Neural cell (in vitro differentiated cells): ENCODE results near the gene ACOD1. TPM values are rescaled to one million over a fixed set of nuclear protein-coding genes. Genes with fewer than 3 reads are reported as not detected.

Experiments
- H2AFZ ChIP-seq: fragments of 200-600, 300-800 bp; sonication (generic), shearing (Covaris generic); 2 replicates; pipeline ENCODE4 v1.6.0; 2014; ENCODE audit warnings: low read depth, mild to moderate bottlenecking, antibody characterized with exemption, low read length, moderate library complexity
- H3F3A ChIP-seq: fragments of 200-600 bp; shearing (Covaris generic); 2 replicates; pipeline ENCODE4 v1.6.1; 2016; ENCODE audit warnings: mild to moderate bottlenecking, moderate library complexity, mixed read lengths, antibody characterized with exemption, low read length; ENCODE audit not compliant: insufficient read depth, poor library complexity, severe bottlenecking
- H3K27ac ChIP-seq: fragments of 200-600, 300-800 bp; sonication (generic), shearing (Covaris generic); 2 replicates; pipeline ENCODE4 v1.5.1; 2014; ENCODE audit warnings: mild to moderate bottlenecking, low read length, moderate library complexity
- H3K27me3 ChIP-seq: fragments of 300-800, 200-600 bp; sonication (generic), shearing (Covaris generic); 2 replicates; pipeline ENCODE4 v1.6.0; 2014; ENCODE audit warnings: mild to moderate bottlenecking, low read depth, low read length, moderate library complexity; ENCODE audit not compliant: insufficient read depth
- H3K36me3 ChIP-seq: fragments of 300-800, 200-600 bp; sonication (generic), shearing (Covaris generic); 2 replicates; pipeline ENCODE4 v1.5.1; 2014; ENCODE audit warnings: mild to moderate bottlenecking, antibody characterized with exemption, low read length, moderate library complexity; ENCODE audit not compliant: insufficient read depth
- H3K4me2 ChIP-seq: fragments of 300-800, 200-600 bp; sonication (generic), shearing (Covaris generic); 2 replicates; pipeline ENCODE4 v1.6.0; 2014; ENCODE audit warnings: mild to moderate bottlenecking, low read length
- H3K4me3 ChIP-seq: fragments of 300-800, 200-600 bp; sonication (generic), shearing (Covaris generic); 2 replicates; pipeline ENCODE4 v1.5.1; 2014; ENCODE audit warnings: mild to moderate bottlenecking, low read length, moderate library complexity
- H3K79me2 ChIP-seq: fragments of 200-600 bp; shearing (Covaris generic); replicated peaks from 2 replicates; pipeline ENCODE4 v1.6.0; 2014; ENCODE audit warnings: mild to moderate bottlenecking, low read length, moderate library complexity; ENCODE audit not compliant: insufficient read depth
- H3K9ac ChIP-seq: fragments of 300-800, 200-600 bp; sonication (generic), shearing (Covaris generic); 2 replicates; pipeline ENCODE4 v1.6.1; 2016; ENCODE audit warnings: mild to moderate bottlenecking, low read length, mixed read lengths
- H3K9me2 ChIP-seq: fragments of 200-600 bp; shearing (Covaris generic); 2 replicates; pipeline ENCODE4 v1.6.1; 2016; ENCODE audit warnings: mild to moderate bottlenecking, low read length, mixed read lengths; ENCODE audit not compliant: insufficient read depth
- H3K9me3 ChIP-seq: fragments of 200-600, 300-800 bp; sonication (generic), shearing (Covaris generic); 2 replicates; pipeline ENCODE4 v1.6.1; 2016; ENCODE audit warnings: mild to moderate bottlenecking, mixed run types, low read length, moderate library complexity, mixed read lengths
- H4K20me1 ChIP-seq: fragments of 200-600 bp; shearing (Covaris generic); 2 replicates; pipeline ENCODE4 v1.6.1; 2016; ENCODE audit warnings: mild to moderate bottlenecking, mixed run types; ENCODE audit not compliant: insufficient read depth
- EP300 ChIP-seq: fragments of 450-650 bp; conservative IDR thresholded peaks from 2 replicates; pipeline ENCODE4 v1.6.1; 2014; ENCODE audit warnings: antibody characterized with exemption, mild to moderate bottlenecking, moderate library complexity; ENCODE audit not compliant: poor library complexity, severe bottlenecking
- EZH2 ChIP-seq: fragments of 200-600, 300-800 bp; shearing (Covaris generic), sonication (generic); IDR thresholded peaks from 2 replicates; pipeline ENCODE4 v1.6.1; 2014; ENCODE audit warnings: antibody characterized with exemption, low read length, borderline replicate concordance, mild to moderate bottlenecking; ENCODE audit not compliant: insufficient read depth, poor library complexity, severe bottlenecking
- MXI1 ChIP-seq: fragments of 450-650 bp; conservative IDR thresholded peaks from 2 replicates; pipeline ENCODE4 v1.6.1; 2014; ENCODE audit warnings: antibody characterized with exemption, mild to moderate bottlenecking; ENCODE audit not compliant: poor library complexity, severe bottlenecking
- POLR2AphosphoS5 ChIP-seq: IDR thresholded peaks from 2 replicates; pipeline ENCODE4 v1.6.1; 2012
- RAD21 ChIP-seq: fragments of 450-650 bp; conservative IDR thresholded peaks from 2 replicates; pipeline ENCODE4 v1.6.1; 2014; ENCODE audit warnings: antibody characterized with exemption, mild to moderate bottlenecking, moderate library complexity
- SMC3 ChIP-seq: fragments of 450-650 bp; conservative IDR thresholded peaks from 2 replicates; pipeline ENCODE4 v1.6.1; 2014; ENCODE audit warnings: antibody characterized with exemption, mild to moderate bottlenecking, moderate library complexity; ENCODE audit not compliant: poor library complexity
- TAF1 ChIP-seq: IDR thresholded peaks from 2 replicates; pipeline ENCODE4 v1.6.1; 2012; ENCODE audit warnings: low read depth
- polyA plus RNA-seq: library from polyadenylated mRNA; depleted of rRNA; stranded (reverse); fragments of >200 nt; gene quantifications from 2 replicates; pipeline ENCODE4 v1.2.3, GENCODE V29; 2014
- TF ChIP-seq, protein P1 (sequence below): fragments of 450-650 bp; IDR thresholded peaks from 2 replicates; pipeline ENCODE4 v1.5.1; 2014; ENCODE audit warnings: antibody characterized with exemption, mild to moderate bottlenecking, moderate library complexity; ENCODE audit not compliant: poor library complexity, severe bottlenecking
- TF ChIP-seq, protein P2 (sequence below): IDR thresholded peaks from 2 replicates; pipeline ENCODE4 v1.6.1; 2012; ENCODE audit warnings: borderline replicate concordance

Gene ACOD1
- polyA plus RNA-seq, 1 donor from 2014 or later: not detected

DNA sequence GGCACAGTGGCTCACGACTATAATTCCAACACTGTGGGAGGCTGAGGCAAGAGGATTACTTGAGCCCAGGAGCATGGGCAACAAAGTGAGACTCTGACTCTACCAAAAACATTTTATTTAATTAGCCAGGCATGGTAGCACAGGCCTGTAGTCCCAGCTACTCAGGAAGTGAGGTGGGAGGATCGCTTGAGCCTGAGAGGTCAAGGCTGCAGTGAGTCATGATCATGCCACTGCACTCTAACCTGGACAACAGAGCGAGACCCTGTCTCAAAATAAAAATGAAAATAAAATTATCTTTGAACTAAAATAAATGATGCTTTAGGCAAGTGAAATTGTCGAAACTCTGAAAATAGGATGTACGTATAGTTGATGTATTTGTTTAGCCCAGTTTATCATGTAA lies 35.4 kb downstream of the ACOD1 start:
- H4K20me1 ChIP-seq: no peaks in the 10 kb centered on the region
- no peak overlapping the region for H3K4me2 ChIP-seq
- H3K27me3 ChIP-seq: peaks cover 9% of the 10 kb centered on the region
- H3K9me2 ChIP-seq: no peaks in the 10 kb centered on the region
- H3K4me3 ChIP-seq: no peak overlapping the region
- H2AFZ ChIP-seq: no peak overlapping the region
- no peaks in the 10 kb centered on the region for H3F3A ChIP-seq
- H3K9ac ChIP-seq: no peak overlapping the region
- no peaks in the 10 kb centered on the region for H3K9me3 ChIP-seq
- TF ChIP-seq EZH2 (no peak), EP300 (no peak), TAF1 (no peak), RAD21 (no peak), SMC3 (no peak), POLR2AphosphoS5 (no peak)
- TF ChIP-seq, protein P1, sequence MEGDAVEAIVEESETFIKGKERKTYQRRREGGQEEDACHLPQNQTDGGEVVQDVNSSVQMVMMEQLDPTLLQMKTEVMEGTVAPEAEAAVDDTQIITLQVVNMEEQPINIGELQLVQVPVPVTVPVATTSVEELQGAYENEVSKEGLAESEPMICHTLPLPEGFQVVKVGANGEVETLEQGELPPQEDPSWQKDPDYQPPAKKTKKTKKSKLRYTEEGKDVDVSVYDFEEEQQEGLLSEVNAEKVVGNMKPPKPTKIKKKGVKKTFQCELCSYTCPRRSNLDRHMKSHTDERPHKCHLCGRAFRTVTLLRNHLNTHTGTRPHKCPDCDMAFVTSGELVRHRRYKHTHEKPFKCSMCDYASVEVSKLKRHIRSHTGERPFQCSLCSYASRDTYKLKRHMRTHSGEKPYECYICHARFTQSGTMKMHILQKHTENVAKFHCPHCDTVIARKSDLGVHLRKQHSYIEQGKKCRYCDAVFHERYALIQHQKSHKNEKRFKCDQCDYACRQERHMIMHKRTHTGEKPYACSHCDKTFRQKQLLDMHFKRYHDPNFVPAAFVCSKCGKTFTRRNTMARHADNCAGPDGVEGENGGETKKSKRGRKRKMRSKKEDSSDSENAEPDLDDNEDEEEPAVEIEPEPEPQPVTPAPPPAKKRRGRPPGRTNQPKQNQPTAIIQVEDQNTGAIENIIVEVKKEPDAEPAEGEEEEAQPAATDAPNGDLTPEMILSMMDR: no peak
- H3K27ac ChIP-seq: no peak overlapping the region
- no peaks in the 10 kb centered on the region for H3K36me3 ChIP-seq
- H3K79me2 ChIP-seq: no peaks in the 10 kb centered on the region

DNA sequence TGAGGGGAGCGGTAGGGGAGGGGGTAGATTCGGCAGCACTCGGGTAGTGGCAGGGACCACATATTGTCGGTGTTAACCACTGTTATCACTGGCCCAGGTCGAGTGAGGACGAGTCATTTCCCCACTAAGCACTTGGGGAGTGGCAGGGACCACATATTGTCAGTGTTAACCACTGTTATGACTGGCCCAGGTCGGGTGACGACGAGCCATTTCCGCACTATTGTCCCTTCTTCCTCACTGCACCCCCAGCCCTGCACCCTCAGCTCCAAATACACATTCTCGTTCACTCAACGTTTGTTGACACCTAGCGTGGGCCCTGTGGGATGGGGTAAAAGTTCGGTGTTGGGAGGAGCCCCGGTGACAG lies 43.1 kb downstream of the ACOD1 start:
- Histone ChIP-seq H3K79me2 (no peaks in the 10 kb centered on the region), H2AFZ (peak overlapping the region; percentile 90), H3K4me3 (peak overlapping the region; percentile 94), H3K27ac (peak overlapping the region; percentile 54), H3K36me3 (no peaks in the 10 kb centered on the region), H3F3A (no peaks in the 10 kb centered on the region), H3K4me2 (peak overlapping the region; percentile 49), H3K9me3 (no peaks in the 10 kb centered on the region), H3K9me2 (no peaks in the 10 kb centered on the region), H3K9ac (peak overlapping the region; percentile 83), H3K27me3 (no peaks in the 10 kb centered on the region), H4K20me1 (no peaks in the 10 kb centered on the region)
- TF ChIP-seq, protein P2, sequence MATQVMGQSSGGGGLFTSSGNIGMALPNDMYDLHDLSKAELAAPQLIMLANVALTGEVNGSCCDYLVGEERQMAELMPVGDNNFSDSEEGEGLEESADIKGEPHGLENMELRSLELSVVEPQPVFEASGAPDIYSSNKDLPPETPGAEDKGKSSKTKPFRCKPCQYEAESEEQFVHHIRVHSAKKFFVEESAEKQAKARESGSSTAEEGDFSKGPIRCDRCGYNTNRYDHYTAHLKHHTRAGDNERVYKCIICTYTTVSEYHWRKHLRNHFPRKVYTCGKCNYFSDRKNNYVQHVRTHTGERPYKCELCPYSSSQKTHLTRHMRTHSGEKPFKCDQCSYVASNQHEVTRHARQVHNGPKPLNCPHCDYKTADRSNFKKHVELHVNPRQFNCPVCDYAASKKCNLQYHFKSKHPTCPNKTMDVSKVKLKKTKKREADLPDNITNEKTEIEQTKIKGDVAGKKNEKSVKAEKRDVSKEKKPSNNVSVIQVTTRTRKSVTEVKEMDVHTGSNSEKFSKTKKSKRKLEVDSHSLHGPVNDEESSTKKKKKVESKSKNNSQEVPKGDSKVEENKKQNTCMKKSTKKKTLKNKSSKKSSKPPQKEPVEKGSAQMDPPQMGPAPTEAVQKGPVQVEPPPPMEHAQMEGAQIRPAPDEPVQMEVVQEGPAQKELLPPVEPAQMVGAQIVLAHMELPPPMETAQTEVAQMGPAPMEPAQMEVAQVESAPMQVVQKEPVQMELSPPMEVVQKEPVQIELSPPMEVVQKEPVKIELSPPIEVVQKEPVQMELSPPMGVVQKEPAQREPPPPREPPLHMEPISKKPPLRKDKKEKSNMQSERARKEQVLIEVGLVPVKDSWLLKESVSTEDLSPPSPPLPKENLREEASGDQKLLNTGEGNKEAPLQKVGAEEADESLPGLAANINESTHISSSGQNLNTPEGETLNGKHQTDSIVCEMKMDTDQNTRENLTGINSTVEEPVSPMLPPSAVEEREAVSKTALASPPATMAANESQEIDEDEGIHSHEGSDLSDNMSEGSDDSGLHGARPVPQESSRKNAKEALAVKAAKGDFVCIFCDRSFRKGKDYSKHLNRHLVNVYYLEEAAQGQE: no peak
- TF ChIP-seq POLR2AphosphoS5 (no peak), EZH2 (no peak), EP300 (no peak), SMC3 (no peak), RAD21 (no peak), MXI1 (no peak), TAF1 (no peak)
- TF ChIP-seq, protein P1: no peak
